K562 (cell line): ENCODE measurements around the gene MVD. TPM values are rescaled to one million over a fixed set of nuclear protein-coding genes. Genes with fewer than 3 reads are reported as not detected.

ENCODE experiments used
- CBX3 ChIP-seq, 2 experiments: IDR thresholded peaks; 1 replicate in 1 of 2; 2 replicates in 1 of 2; pipeline ENCODE4 v1.6.1; 2012; ENCODE audit warnings: inconsistent platforms in 2 of 2, low read length in 2 of 2, borderline replicate concordance in 1 of 2, control low read depth in 1 of 2
- FOXP1 ChIP-seq: sonication (generic); formaldehyde crosslinking; IDR thresholded peaks from 2 replicates; pipeline ENCODE4 v1.8.0; 2022; ENCODE audit warnings: mild to moderate bottlenecking, missing genetic modification reagents
- HNRNPK ChIP-seq: fragments of 200-400 bp; formaldehyde crosslinking; IDR thresholded peaks from one replicate; pipeline ENCODE4 v1.6.1; 2018; ENCODE audit warnings: mild to moderate bottlenecking, low read depth, low read length; ENCODE audit not compliant: poor library complexity, severe bottlenecking
- SIRT6 ChIP-seq: IDR thresholded peaks from one replicate; pipeline ENCODE4 v1.6.1; 2012; ENCODE audit warnings: low read depth, mild to moderate bottlenecking, control low read depth, inconsistent platforms, low read length, moderate library complexity
- ZC3H8 ChIP-seq: fragments of 450-650 bp; IDR thresholded peaks from 2 replicates; pipeline ENCODE4 v1.6.1; 2017
- ZNF239 ChIP-seq: fragments of 250-450 bp; sonication (Bioruptor Pico); IDR thresholded peaks from 2 replicates; pipeline ENCODE4 v1.4.0; 2020; ENCODE audit warnings: mild to moderate bottlenecking
- ZNF316 ChIP-seq: fragments of 450-650 bp; IDR thresholded peaks from 2 replicates; pipeline ENCODE4 v1.6.1; 2016
- polyA plus RNA-seq, 8 experiments: library from polyadenylated mRNA; depleted of rRNA in 4 of 8; stranded (reverse) in 5 of 8; unstranded in 3 of 8; fragments of >200 nt; fragmentation: Nextera tagmentation in 2 of 8; fragmentation: Illumina TruSeq in 1 of 8; extraction: Ambion mirVana in 2 of 8; extraction: Trizol in 1 of 8; gene quantifications; 2 replicates each; pipeline versions ENCODE4 v1.2.1 to v1.2.3, GENCODE V29; 2011 to 2014; ENCODE audit warnings: inconsistent platforms in 1 of 8, missing spikeins in 1 of 8
- total RNA-seq, 7 experiments: library from RNA; depleted of rRNA in 6 of 7; stranded (reverse); fragments of >200 nt in 6 of 7; fragmentation: Illumina TruSeq in 2 of 7; extraction: Trizol in 2 of 7; gene quantifications; 2 replicates each; pipeline versions ENCODE4 v1.2.1 to v1.2.3, GENCODE V29; 2011 to 2021; ENCODE audit warnings: low replicate concordance in 1 of 7
- TF ChIP-seq, protein P1 (sequence below), 2 experiments: fragments of 450-650 bp in 1 of 2; sonication (generic) in 1 of 2; formaldehyde crosslinking in 1 of 2; IDR thresholded peaks; 2 replicates each; pipeline versions ENCODE4 v1.7.1 to v1.9.0; 2016 to 2022; ENCODE audit warnings: inconsistent platforms in 1 of 2, mild to moderate bottlenecking in 1 of 2, missing genetic modification reagents in 1 of 2
- TF ChIP-seq, protein P2 (sequence below): fragments of 250-450 bp; sonication (Bioruptor Pico); IDR thresholded peaks from 2 replicates; pipeline ENCODE4 v1.5.0; 2021; ENCODE audit warnings: mild to moderate bottlenecking, borderline replicate concordance
- TF ChIP-seq, protein P3 (sequence below): fragments of 250-450 bp; sonication (Bioruptor Pico); IDR thresholded peaks from 2 replicates; pipeline ENCODE4 v1.8.0; 2021; ENCODE audit warnings: mild to moderate bottlenecking, moderate library complexity
- TF ChIP-seq, protein P4 (sequence below): fragments of 450-650 bp; IDR thresholded peaks from 2 replicates; pipeline ENCODE4 v1.6.1; 2016; ENCODE audit warnings: mild to moderate bottlenecking

Gene MVD
- total and polyA plus RNA-seq, 9 of the 15 experiments (the other 6 are each of a cell fraction or from before 2014, with no cell fraction given): 12.2 to 141 (median 45.3) TPM

DNA sequence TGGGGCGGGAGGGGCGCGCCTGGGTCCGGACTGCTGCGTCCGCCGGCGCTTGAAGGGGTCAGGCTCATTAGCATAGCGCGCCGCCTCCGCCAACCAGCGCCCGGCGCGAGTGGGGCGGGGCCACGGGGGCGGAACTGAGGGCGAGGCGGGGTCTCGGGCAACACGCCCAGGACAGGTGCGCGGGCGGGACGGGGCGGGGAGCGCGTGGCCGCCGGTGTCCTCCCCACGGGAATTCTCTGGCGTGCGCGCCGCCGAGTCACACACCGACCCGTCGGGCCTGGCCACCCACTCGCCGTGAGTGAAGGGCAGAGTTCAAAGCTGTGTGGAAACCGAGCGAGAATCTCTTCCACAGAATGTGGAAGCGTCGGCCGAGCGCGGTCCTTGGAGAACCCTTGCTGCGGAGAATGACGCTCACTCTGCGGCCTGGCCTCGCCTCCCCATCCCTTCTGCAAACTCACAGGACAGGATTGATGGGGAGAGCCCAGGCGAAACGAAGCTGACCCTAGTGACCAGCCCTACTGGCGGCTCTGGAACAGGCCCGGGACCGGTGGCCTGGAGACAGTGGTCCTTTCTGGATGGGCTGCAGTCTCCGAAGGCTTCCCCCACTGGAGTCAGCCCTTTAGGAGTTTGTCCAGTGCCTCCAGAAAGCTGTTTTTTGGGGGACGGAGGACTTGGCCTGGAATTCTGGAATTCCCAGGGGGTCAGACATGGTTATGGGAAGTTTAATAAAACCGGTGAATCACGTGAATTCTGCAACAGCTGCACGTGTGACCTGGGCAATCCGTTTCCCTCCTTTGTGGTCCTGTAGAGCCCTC lies 23.8 kb upstream of the MVD start, which contains the start of gene SNAI3 (continued):
- TF ChIP-seq, protein P1, sequence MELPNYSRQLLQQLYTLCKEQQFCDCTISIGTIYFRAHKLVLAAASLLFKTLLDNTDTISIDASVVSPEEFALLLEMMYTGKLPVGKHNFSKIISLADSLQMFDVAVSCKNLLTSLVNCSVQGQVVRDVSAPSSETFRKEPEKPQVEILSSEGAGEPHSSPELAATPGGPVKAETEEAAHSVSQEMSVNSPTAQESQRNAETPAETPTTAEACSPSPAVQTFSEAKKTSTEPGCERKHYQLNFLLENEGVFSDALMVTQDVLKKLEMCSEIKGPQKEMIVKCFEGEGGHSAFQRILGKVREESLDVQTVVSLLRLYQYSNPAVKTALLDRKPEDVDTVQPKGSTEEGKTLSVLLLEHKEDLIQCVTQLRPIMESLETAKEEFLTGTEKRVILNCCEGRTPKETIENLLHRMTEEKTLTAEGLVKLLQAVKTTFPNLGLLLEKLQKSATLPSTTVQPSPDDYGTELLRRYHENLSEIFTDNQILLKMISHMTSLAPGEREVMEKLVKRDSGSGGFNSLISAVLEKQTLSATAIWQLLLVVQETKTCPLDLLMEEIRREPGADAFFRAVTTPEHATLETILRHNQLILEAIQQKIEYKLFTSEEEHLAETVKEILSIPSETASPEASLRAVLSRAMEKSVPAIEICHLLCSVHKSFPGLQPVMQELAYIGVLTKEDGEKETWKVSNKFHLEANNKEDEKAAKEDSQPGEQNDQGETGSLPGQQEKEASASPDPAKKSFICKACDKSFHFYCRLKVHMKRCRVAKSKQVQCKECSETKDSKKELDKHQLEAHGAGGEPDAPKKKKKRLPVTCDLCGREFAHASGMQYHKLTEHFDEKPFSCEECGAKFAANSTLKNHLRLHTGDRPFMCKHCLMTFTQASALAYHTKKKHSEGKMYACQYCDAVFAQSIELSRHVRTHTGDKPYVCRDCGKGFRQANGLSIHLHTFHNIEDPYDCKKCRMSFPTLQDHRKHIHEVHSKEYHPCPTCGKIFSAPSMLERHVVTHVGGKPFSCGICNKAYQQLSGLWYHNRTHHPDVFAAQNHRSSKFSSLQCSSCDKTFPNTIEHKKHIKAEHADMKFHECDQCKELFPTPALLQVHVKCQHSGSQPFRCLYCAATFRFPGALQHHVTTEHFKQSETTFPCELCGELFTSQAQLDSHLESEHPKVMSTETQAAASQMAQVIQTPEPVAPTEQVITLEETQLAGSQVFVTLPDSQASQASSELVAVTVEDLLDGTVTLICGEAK (IDR thresholded peaks at IDR 0.05): no peak
- TF ChIP-seq, protein P1 (CRISPR knock-in tag; IDR thresholded peaks at IDR 0.05): no peak
- TF ChIP-seq ZC3H8 (no peak), ZNF239 (no peak), CBX3 (IDR thresholded peaks at IDR 0.05; ENCODE audit: borderline replicate concordance in 1 of 2, low read length in 2 of 2) (peak in 1 of 2 experiments; percentile 52; a peak in 1 of 3 replicates), ZNF316 (no peak; the same call in 1 of the 2 replicates), HNRNPK (no peak), SIRT6 (no peak), FOXP1 (no peak)
- TF ChIP-seq, protein P2, sequence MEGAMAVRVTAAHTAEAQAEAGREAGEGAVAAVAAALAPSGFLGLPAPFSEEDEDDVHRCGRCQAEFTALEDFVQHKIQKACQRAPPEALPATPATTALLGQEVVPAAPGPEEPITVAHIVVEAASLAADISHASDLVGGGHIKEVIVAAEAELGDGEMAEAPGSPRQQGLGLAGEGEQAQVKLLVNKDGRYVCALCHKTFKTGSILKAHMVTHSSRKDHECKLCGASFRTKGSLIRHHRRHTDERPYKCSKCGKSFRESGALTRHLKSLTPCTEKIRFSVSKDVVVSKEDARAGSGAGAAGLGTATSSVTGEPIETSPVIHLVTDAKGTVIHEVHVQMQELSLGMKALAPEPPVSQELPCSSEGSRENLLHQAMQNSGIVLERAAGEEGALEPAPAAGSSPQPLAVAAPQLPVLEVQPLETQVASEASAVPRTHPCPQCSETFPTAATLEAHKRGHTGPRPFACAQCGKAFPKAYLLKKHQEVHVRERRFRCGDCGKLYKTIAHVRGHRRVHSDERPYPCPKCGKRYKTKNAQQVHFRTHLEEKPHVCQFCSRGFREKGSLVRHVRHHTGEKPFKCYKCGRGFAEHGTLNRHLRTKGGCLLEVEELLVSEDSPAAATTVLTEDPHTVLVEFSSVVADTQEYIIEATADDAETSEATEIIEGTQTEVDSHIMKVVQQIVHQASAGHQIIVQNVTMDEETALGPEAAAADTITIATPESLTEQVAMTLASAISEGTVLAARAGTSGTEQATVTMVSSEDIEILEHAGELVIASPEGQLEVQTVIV (CRISPR knock-in tag): no peak
- TF ChIP-seq, protein P3, sequence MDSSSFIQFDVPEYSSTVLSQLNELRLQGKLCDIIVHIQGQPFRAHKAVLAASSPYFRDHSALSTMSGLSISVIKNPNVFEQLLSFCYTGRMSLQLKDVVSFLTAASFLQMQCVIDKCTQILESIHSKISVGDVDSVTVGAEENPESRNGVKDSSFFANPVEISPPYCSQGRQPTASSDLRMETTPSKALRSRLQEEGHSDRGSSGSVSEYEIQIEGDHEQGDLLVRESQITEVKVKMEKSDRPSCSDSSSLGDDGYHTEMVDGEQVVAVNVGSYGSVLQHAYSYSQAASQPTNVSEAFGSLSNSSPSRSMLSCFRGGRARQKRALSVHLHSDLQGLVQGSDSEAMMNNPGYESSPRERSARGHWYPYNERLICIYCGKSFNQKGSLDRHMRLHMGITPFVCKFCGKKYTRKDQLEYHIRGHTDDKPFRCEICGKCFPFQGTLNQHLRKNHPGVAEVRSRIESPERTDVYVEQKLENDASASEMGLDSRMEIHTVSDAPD: no peak
- TF ChIP-seq, protein P4, sequence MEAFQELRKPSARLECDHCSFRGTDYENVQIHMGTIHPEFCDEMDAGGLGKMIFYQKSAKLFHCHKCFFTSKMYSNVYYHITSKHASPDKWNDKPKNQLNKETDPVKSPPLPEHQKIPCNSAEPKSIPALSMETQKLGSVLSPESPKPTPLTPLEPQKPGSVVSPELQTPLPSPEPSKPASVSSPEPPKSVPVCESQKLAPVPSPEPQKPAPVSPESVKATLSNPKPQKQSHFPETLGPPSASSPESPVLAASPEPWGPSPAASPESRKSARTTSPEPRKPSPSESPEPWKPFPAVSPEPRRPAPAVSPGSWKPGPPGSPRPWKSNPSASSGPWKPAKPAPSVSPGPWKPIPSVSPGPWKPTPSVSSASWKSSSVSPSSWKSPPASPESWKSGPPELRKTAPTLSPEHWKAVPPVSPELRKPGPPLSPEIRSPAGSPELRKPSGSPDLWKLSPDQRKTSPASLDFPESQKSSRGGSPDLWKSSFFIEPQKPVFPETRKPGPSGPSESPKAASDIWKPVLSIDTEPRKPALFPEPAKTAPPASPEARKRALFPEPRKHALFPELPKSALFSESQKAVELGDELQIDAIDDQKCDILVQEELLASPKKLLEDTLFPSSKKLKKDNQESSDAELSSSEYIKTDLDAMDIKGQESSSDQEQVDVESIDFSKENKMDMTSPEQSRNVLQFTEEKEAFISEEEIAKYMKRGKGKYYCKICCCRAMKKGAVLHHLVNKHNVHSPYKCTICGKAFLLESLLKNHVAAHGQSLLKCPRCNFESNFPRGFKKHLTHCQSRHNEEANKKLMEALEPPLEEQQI: no peak
